H1 (cell line): ENCODE measurements around the gene FGF14. TPM values are rescaled to one million over a fixed set of nuclear protein-coding genes. Genes with fewer than 3 reads are reported as not detected.

Experiments
- E2F6 ChIP-seq: IDR thresholded peaks from 2 replicates; pipeline ENCODE4 v1.6.1; 2012; ENCODE audit warnings: inconsistent platforms
- EP300 ChIP-seq, 2 experiments: IDR thresholded peaks; 1 replicate in 1 of 2; 2 replicates in 1 of 2; pipeline ENCODE4 v1.6.1; 2011 to 2012; ENCODE audit warnings: low read depth in 2 of 2, low read length in 2 of 2, mild to moderate bottlenecking in 2 of 2, borderline replicate concordance in 1 of 2, inconsistent platforms in 1 of 2, moderate library complexity in 1 of 2
- JUN ChIP-seq: IDR thresholded peaks from 2 replicates; pipeline ENCODE4 v1.6.1; 2011; ENCODE audit warnings: low read depth, mild to moderate bottlenecking, improper control_type of control experiment, low read length
- polyA plus RNA-seq, 7 experiments: library from polyadenylated mRNA; depleted of rRNA in 3 of 7; stranded (reverse) in 5 of 7; unstranded in 2 of 7; fragments of >200 nt in 5 of 7; fragments of 200-250 nt in 2 of 7; gene quantifications; 1 replicate in 5 of 7; 2 replicates in 1 of 7; 4 replicates in 1 of 7; pipeline versions ENCODE4 v1.2.1 to v1.2.3, GENCODE V29; 2011 to 2013; ENCODE audit warnings: missing spikeins in 2 of 7, mixed read lengths in 2 of 7
- total RNA-seq: library from RNA; stranded (reverse); fragmentation: NEBNext Ultra II Directional; extraction: Animal tissue kit (Norgen Biotek cat#: 25700); gene quantifications from 2 replicates; pipeline ENCODE4 v1.2.1, GENCODE V29; 2021

FGF14 gene
- total and polyA plus RNA-seq, 2 of the 8 experiments (the other 6 are each of a cell fraction or from before 2014, with no cell fraction given): 0.05 to 0.58 TPM

GRCh38 chr13:102136735-102137296 lies 265.0 kb downstream of the FGF14 start (continued):
- TF ChIP-seq JUN (no peak), EP300 (IDR thresholded peaks at IDR 0.05; ENCODE audit: borderline replicate concordance in 1 of 2, low read depth in 2 of 2, low read length in 2 of 2) (no peak), E2F6 (no peak)
